Glutamatergic neuron (in vitro differentiated cells): ENCODE results near the gene TATDN3. TPM values are rescaled to one million over a fixed set of nuclear protein-coding genes. Genes with fewer than 3 reads are reported as not detected.

Experiments used
- DNase-seq: peaks from one replicate; pipeline ENCODE4 v3.0.0; 2022
- H3K27ac Mint-ChIP-seq: one replicate; pipeline ENCODE4 v1.8.0; 2020; ENCODE audit warnings: mild to moderate bottlenecking, mixed read lengths, inconsistent platforms; ENCODE audit not compliant: unreplicated experiment
- H3K27me3 Mint-ChIP-seq: one replicate; pipeline ENCODE4 v1.8.0; 2020; ENCODE audit warnings: mild to moderate bottlenecking, moderate library complexity, mixed read lengths, inconsistent platforms; ENCODE audit not compliant: unreplicated experiment
- H3K36me3 Mint-ChIP-seq: one replicate; pipeline ENCODE4 v1.8.0; 2020; ENCODE audit warnings: mild to moderate bottlenecking, mixed read lengths, inconsistent platforms; ENCODE audit not compliant: unreplicated experiment
- H3K4me1 Mint-ChIP-seq: one replicate; pipeline ENCODE4 v1.8.0; 2020; ENCODE audit warnings: mild to moderate bottlenecking, low read depth, mixed read lengths, inconsistent platforms; ENCODE audit not compliant: unreplicated experiment
- H3K4me3 Mint-ChIP-seq: one replicate; pipeline ENCODE4 v1.8.0; 2020; ENCODE audit warnings: mild to moderate bottlenecking, mixed read lengths, inconsistent platforms; ENCODE audit not compliant: unreplicated experiment
- H3K9me3 Mint-ChIP-seq: one replicate; pipeline ENCODE4 v1.8.0; 2020; ENCODE audit warnings: mild to moderate bottlenecking, moderate library complexity, mixed read lengths, inconsistent platforms; ENCODE audit not compliant: unreplicated experiment
- total RNA-seq: library from RNA; stranded (reverse); fragmentation: NEBNext Ultra II Directional; extraction: Animal tissue kit (Norgen Biotek cat#: 25700); gene quantifications from one replicate; pipeline ENCODE4 v1.2.1, GENCODE V29; 2021; ENCODE audit not compliant: unreplicated experiment
- TF ChIP-seq, protein P1 (sequence below): fragments of 200-600 bp; sonication (generic); IDR thresholded peaks from one replicate; pipeline ENCODE4 v1.5.0; 2021; ENCODE audit not compliant: partially characterized antibody, unreplicated experiment

The TATDN3 gene
- total RNA-seq, 1 donor from 2014 or later = 15.8 TPM

- Mint-ChIP-seq H3K36me3 (no peaks in the 10 kb centered on the region), H3K4me3 (no peak overlapping the region), H3K27ac (no peak overlapping the region), H3K9me3 (peaks cover 1% of the 10 kb centered on the region), H3K4me1 (no peaks in the 10 kb centered on the region), H3K27me3 (peaks cover 2% of the 10 kb centered on the region)
- DNase-seq = no peak
- TF ChIP-seq, protein P1, sequence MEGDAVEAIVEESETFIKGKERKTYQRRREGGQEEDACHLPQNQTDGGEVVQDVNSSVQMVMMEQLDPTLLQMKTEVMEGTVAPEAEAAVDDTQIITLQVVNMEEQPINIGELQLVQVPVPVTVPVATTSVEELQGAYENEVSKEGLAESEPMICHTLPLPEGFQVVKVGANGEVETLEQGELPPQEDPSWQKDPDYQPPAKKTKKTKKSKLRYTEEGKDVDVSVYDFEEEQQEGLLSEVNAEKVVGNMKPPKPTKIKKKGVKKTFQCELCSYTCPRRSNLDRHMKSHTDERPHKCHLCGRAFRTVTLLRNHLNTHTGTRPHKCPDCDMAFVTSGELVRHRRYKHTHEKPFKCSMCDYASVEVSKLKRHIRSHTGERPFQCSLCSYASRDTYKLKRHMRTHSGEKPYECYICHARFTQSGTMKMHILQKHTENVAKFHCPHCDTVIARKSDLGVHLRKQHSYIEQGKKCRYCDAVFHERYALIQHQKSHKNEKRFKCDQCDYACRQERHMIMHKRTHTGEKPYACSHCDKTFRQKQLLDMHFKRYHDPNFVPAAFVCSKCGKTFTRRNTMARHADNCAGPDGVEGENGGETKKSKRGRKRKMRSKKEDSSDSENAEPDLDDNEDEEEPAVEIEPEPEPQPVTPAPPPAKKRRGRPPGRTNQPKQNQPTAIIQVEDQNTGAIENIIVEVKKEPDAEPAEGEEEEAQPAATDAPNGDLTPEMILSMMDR = no peak
Observed at GRCh38 chr1:212783976-212784375, 7.7 kb upstream of the TATDN3 start.

- TF ChIP-seq, protein P1 = no peak
- H3K27me3 Mint-ChIP-seq = peaks cover 2% of the 10 kb centered on the region
Observed at GRCh38 chr1:212785871-212786270, 5.8 kb upstream of the TATDN3 start.

GRCh38 chr1:212791261-212791675 lies 426 bp upstream of the TATDN3 start:
- TF ChIP-seq, protein P1 = no peak
- Mint-ChIP-seq H3K27me3 (peaks cover 7% of the 10 kb centered on the region), H3K9me3 (peaks cover 4% of the 10 kb centered on the region), H3K27ac (peak overlapping the region; percentile 99), H3K36me3 (no peaks in the 10 kb centered on the region), H3K4me3 (peak overlapping the region; percentile 100), H3K4me1 (peaks cover 6% of the 10 kb centered on the region)
- DNase-seq = no peak

More at GRCh38 chr1:212785871-212786270, 5.8 kb upstream of the TATDN3 start:
- Mint-ChIP-seq H3K27ac (no peak overlapping the region), H3K4me3 (no peak overlapping the region), H3K9me3 (no peaks in the 10 kb centered on the region), H3K36me3 (no peaks in the 10 kb centered on the region), H3K4me1 (no peaks in the 10 kb centered on the region)
- no peak for DNase-seq

GRCh38 chr1:212792396-212792908 lies 758 bp downstream of the TATDN3 start:
- peaks cover 6% of the 10 kb centered on the region for H3K4me1 Mint-ChIP-seq
- H3K4me3 Mint-ChIP-seq = peak overlapping the region; percentile 100
- peaks cover 7% of the 10 kb centered on the region for H3K27me3 Mint-ChIP-seq
- no peaks in the 10 kb centered on the region for H3K36me3 Mint-ChIP-seq
- H3K27ac Mint-ChIP-seq = peak overlapping the region; percentile 99
- H3K9me3 Mint-ChIP-seq = peaks cover 4% of the 10 kb centered on the region
- DNase-seq = no peak
- TF ChIP-seq, protein P1 = no peak

DNA sequence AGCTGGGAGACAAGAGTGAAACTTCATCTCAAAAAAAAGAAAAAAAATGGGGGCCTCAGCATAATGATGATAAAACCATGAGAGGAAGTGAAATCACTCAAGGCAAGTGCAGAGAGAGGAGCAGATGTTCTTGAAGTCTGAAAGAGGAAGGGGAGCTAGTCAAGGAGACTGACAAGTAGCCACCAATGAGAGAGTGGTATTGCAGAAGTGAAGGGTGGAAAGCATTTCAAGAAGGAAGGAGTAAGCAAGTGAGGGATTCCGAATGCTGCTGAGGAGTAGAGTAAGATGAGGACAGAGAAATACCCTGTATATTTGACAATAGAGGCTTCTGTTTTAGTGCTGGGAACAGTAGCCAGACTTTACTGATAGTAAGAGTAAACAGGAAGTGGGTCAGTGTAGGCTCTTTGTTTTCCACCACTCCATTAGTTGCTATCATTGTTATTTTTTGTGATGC lies 2.9 kb downstream of the TATDN3 start:
- Mint-ChIP-seq H3K4me3 (no peak overlapping the region), H3K27ac (no peak overlapping the region), H3K36me3 (no peaks in the 10 kb centered on the region), H3K9me3 (peaks cover 4% of the 10 kb centered on the region), H3K27me3 (peaks cover 7% of the 10 kb centered on the region), H3K4me1 (peaks cover 6% of the 10 kb centered on the region)
- no peak for DNase-seq
- TF ChIP-seq, protein P1 = no peak
